NT2/D1 (cell line): ENCODE measurements around the gene CRISPLD2.
A peak's percentile ranks its signal among the peaks of the same experiment; 100 is the strongest.

Experiments used
- DNase-seq: peaks from one replicate; pipeline ENCODE4 v3.0.0-alpha.2; 2011; ENCODE audit warnings: low read depth, low spot score
- H3K27me3 ChIP-seq: 2 replicates; pipeline ENCODE4 v1.6.0; 2011; ENCODE audit warnings: mild to moderate bottlenecking; ENCODE audit not compliant: insufficient read length, insufficient read depth
- H3K36me3 ChIP-seq: 2 replicates; pipeline ENCODE4 v1.6.1; 2011; ENCODE audit warnings: mild to moderate bottlenecking, low read length, mixed read lengths; ENCODE audit not compliant: insufficient read depth, insufficient read length
- H3K4me1 ChIP-seq: 2 replicates; pipeline ENCODE4 v1.5.1; 2011; ENCODE audit not compliant: insufficient read depth, insufficient read length
- H3K4me3 ChIP-seq: 2 replicates; pipeline ENCODE4 v1.5.1; 2011; ENCODE audit warnings: low read depth; ENCODE audit not compliant: insufficient read length
- H3K9ac ChIP-seq: 2 replicates; pipeline ENCODE4 v1.6.0; 2011; ENCODE audit warnings: low read depth; ENCODE audit not compliant: insufficient read length
- H3K9me3 ChIP-seq: 2 replicates; pipeline ENCODE4 v1.5.1; 2011; ENCODE audit warnings: mild to moderate bottlenecking, low read length; ENCODE audit not compliant: insufficient read depth
- SUZ12 ChIP-seq: IDR thresholded peaks from 2 replicates; pipeline ENCODE4 v1.6.1; 2011; ENCODE audit not compliant: insufficient read length, insufficient read depth; ENCODE audit errors: extremely low read depth
- YY1 ChIP-seq: IDR thresholded peaks from 2 replicates; pipeline ENCODE4 v1.6.1; 2011; ENCODE audit not compliant: insufficient read length, insufficient read depth
- ZNF274 ChIP-seq: IDR thresholded peaks from 2 replicates; pipeline ENCODE4 v1.6.1; 2011; ENCODE audit warnings: mild to moderate bottlenecking, low read depth, low read length

CRISPLD2 gene

DNA sequence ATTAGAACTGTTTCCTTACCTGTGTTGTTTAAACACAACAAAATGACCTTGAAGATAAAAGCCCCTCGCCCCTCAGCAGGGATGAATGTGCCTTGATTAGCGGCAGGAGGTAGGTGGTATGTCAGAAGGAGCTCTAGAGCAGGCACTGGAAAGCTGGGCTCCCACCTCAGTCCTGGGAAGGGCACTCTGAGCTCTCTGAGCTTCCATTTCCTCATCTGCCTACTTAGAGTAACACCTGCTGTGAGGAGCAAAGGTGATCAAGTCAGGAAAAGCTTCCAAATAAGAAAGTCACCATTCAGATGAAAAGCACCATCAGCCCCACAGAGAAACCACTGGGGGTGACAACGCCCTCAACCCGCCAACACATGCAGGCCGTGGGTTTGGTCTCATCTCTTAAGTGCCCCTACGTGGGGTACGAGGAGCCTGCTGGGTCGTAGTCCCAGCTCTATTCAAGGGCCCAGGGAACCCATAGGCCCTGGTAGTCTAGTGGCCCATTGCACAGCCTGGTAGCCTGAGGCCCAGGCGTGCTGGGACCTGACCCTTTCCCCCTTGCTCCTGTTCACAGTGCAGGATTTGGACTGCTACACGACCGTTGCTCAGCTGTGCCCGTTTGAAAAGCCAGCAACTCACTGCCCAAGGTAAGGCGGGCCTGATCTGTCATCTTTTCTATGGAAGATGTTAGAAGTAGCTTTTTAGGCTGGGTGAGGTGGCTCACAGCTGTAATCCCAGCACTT, 57.3 kb downstream of the CRISPLD2 start:
- DNase-seq = no peak
- peaks cover 5% of the 10 kb centered on the region for H3K4me1 ChIP-seq
- no peaks in the 10 kb centered on the region for H3K27me3 ChIP-seq
- no peak for TF ChIP-seq YY1
- no peak for TF ChIP-seq SUZ12
- TF ChIP-seq ZNF274 = no peak
- no peaks in the 10 kb centered on the region for H3K9me3 ChIP-seq
- peak overlapping the region; percentile 14 for H3K9ac ChIP-seq
- peaks cover 8% of the 10 kb centered on the region for H3K36me3 ChIP-seq
- H3K4me3 ChIP-seq = no peak overlapping the region

GRCh38 chr16:84878770-84879169, 59.0 kb downstream of the CRISPLD2 start:
- Histone ChIP-seq H3K4me3 (no peak overlapping the region), H3K4me1 (peaks cover 10% of the 10 kb centered on the region), H3K27me3 (no peaks in the 10 kb centered on the region), H3K9me3 (no peaks in the 10 kb centered on the region), H3K36me3 (peaks cover 7% of the 10 kb centered on the region), H3K9ac (no peak overlapping the region)
- no peak for DNase-seq
- no peak for TF ChIP-seq SUZ12
- TF ChIP-seq YY1 = no peak
- TF ChIP-seq ZNF274 = no peak

DNA sequence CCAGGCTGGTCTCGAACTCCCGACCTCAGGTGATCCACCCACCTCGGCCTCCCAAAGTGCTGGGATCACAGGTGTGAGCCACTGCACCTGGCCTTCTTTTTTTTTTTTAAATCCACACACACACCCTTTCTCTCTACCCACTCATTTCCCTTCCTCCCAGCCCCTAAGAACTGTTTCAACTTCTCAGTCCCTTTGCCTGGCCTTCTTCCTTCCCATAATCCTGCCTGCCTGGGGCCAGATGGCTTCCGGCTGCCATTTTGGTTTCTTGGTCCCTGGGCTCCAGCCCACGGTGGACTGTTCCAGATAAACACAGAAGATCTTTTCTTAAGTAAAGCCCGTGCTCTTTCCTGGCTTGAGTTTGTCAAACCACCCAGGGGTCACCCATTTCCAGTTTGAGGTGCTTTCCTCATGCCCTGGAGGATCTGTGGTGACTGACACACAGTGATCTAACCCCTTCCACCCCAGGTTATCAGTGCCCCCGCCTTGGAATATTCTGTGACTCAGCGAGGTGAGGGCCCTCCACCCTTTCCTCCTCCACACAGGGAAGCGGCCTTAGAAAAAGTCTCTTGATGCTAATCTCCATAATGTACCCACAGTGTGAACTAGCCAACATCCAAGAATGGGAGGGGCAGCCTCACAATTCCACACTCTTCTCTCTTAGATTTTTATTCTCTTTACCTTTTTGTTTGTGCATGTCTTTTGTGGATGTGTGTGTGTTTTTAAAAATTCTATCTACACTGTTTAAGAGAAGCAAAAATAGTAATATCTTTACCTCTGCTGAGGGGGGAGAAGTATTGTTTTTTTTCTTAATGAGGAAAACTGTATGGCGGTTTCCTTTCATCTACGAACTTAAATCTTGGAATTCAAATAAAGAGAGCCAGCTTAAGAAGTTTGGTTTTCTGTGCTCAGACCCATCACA, 60.0 kb downstream of the CRISPLD2 start:
- no peak for DNase-seq
- H3K4me1 ChIP-seq = peaks cover 16% of the 10 kb centered on the region
- H3K4me3 ChIP-seq = no peak overlapping the region
- TF ChIP-seq ZNF274 = no peak
- TF ChIP-seq YY1 = no peak
- no peak for TF ChIP-seq SUZ12
- no peaks in the 10 kb centered on the region for H3K27me3 ChIP-seq
- H3K36me3 ChIP-seq = no peaks in the 10 kb centered on the region
- H3K9me3 ChIP-seq = no peaks in the 10 kb centered on the region
- H3K9ac ChIP-seq = no peak overlapping the region

- DNase-seq = no peak
- Histone ChIP-seq H3K27me3 (no peaks in the 10 kb centered on the region), H3K36me3 (no peaks in the 10 kb centered on the region), H3K4me3 (no peak overlapping the region), H3K9me3 (no peaks in the 10 kb centered on the region), H3K9ac (no peak overlapping the region), H3K4me1 (peaks cover 16% of the 10 kb centered on the region)
- TF ChIP-seq ZNF274 = no peak
- no peak for TF ChIP-seq SUZ12
- no peak for TF ChIP-seq YY1
These were observed 62.1 kb downstream of the CRISPLD2 start for GRCh38 chr16:84881702-84882521.

- DNase-seq = no peak
- peaks cover 18% of the 10 kb centered on the region for H3K4me1 ChIP-seq
- H3K9me3 ChIP-seq = no peaks in the 10 kb centered on the region
- H3K27me3 ChIP-seq = no peaks in the 10 kb centered on the region
- TF ChIP-seq SUZ12 (no peak), ZNF274 (no peak)
- H3K36me3 ChIP-seq = no peaks in the 10 kb centered on the region
- no peak overlapping the region for H3K4me3 ChIP-seq
- H3K9ac ChIP-seq = no peak overlapping the region
These were observed 63.5 kb downstream of the CRISPLD2 start for GRCh38 chr16:84883301-84883700.

GRCh38 chr16:84884246-84884595, 64.4 kb downstream of the CRISPLD2 start:
- TF ChIP-seq SUZ12 (no peak), YY1 (no peak), ZNF274 (no peak)
- Histone ChIP-seq H3K27me3 (no peaks in the 10 kb centered on the region), H3K9ac (no peak overlapping the region), H3K4me1 (peaks cover 21% of the 10 kb centered on the region), H3K36me3 (peaks cover 3% of the 10 kb centered on the region), H3K9me3 (no peaks in the 10 kb centered on the region), H3K4me3 (no peak overlapping the region)
- DNase-seq = no peak
